KMS-11 (cell line): ENCODE measurements around the gene KRTAP10-8.

Experiments
- H2AFZ ChIP-seq: fragments of 200-600 bp; sonication (generic); 2 replicates; pipeline ENCODE4 v1.6.1; 2016; ENCODE audit warnings: antibody characterized with exemption, mixed run types, low read depth
- H3K27ac ChIP-seq: fragments of 200-600 bp; sonication (generic); 2 replicates; pipeline ENCODE4 v1.6.1; 2016; ENCODE audit warnings: mild to moderate bottlenecking, mixed run types
- H3K27me3 ChIP-seq: fragments of 200-600 bp; sonication (generic); 2 replicates; pipeline ENCODE4 v1.6.1; 2017; ENCODE audit warnings: mild to moderate bottlenecking, low read depth, mixed run types, moderate library complexity; ENCODE audit not compliant: insufficient read depth
- H3K36me3 ChIP-seq: fragments of 200-600 bp; sonication (generic); 2 replicates; pipeline ENCODE4 v1.6.1; 2017; ENCODE audit warnings: mild to moderate bottlenecking, mixed run types; ENCODE audit not compliant: insufficient read depth
- H3K4me1 ChIP-seq: fragments of 200-600 bp; sonication (generic); 2 replicates; pipeline ENCODE4 v1.6.1; 2016; ENCODE audit warnings: mild to moderate bottlenecking, low read depth, mixed run types; ENCODE audit not compliant: poor library complexity, severe bottlenecking
- H3K4me2 ChIP-seq: fragments of 200-600 bp; sonication (generic); 2 replicates; pipeline ENCODE4 v1.7.0; 2016; ENCODE audit warnings: mild to moderate bottlenecking, mixed run types
- H3K4me3 ChIP-seq: fragments of 200-600 bp; sonication (generic); IDR thresholded peaks from 2 replicates; pipeline ENCODE4 v1.6.1; 2017; ENCODE audit warnings: low read depth, low read length, mixed read lengths; ENCODE audit not compliant: insufficient read depth
- H3K79me2 ChIP-seq: fragments of 200-600 bp; sonication (generic); 2 replicates; pipeline ENCODE4 v1.6.1; 2016; ENCODE audit warnings: low read depth, mixed run types; ENCODE audit not compliant: insufficient read depth
- H3K9ac ChIP-seq: fragments of 200-600 bp; sonication (generic); 2 replicates; pipeline ENCODE4 v1.6.1; 2016; ENCODE audit warnings: mild to moderate bottlenecking, mixed run types
- H4K20me1 ChIP-seq: fragments of 200-600 bp; sonication (generic); 2 replicates; pipeline ENCODE4 v1.6.1; 2016; ENCODE audit warnings: mild to moderate bottlenecking, mixed run types; ENCODE audit not compliant: insufficient read depth
- CTCF ChIP-seq: fragments of 200-600 bp; sonication (generic); conservative IDR thresholded peaks from 2 replicates; pipeline ENCODE4 v1.6.1; 2017; ENCODE audit warnings: low read depth, mild to moderate bottlenecking, antibody characterized with exemption, low read length, moderate library complexity, mixed read lengths

KRTAP10-8 gene

GRCh38 chr21:44618909-44619308 is 7.0 kb downstream of the KRTAP10-8 start:
- H3K36me3 ChIP-seq: no peaks in the 10 kb centered on the region
- peaks cover 36% of the 10 kb centered on the region for H3K27me3 ChIP-seq
- H3K4me1 ChIP-seq: no peaks in the 10 kb centered on the region
- H3K79me2 ChIP-seq: no peaks in the 10 kb centered on the region
- H3K27ac ChIP-seq: no peak overlapping the region
- no peaks in the 10 kb centered on the region for H4K20me1 ChIP-seq
- no peak overlapping the region for H3K4me3 ChIP-seq
- no peak for TF ChIP-seq CTCF
- no peak overlapping the region for H3K9ac ChIP-seq
- H2AFZ ChIP-seq: no peak overlapping the region
- H3K4me2 ChIP-seq: no peak overlapping the region

DNA sequence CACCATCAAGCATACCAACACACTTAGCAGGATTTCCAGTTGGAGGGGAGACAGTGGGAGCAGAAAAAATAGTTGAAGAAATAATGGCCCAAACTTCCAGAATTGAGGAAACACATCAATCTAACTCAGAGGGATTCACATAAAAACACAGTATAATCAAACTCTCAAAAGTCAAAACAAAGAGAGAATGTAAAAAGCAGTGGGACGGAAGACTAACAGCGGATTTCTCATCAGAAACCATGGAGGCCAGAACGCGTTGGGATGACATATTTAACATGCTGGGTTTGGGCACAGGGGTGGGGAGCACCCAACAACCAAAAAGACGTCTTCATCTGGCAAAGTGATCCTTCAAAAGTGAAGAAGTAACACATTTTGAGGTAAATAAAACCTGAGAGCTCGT is 8.0 kb downstream of the KRTAP10-8 start:
- no peak overlapping the region for H3K9ac ChIP-seq
- H2AFZ ChIP-seq: no peak overlapping the region
- H3K4me1 ChIP-seq: no peaks in the 10 kb centered on the region
- no peak overlapping the region for H3K4me2 ChIP-seq
- H3K36me3 ChIP-seq: no peaks in the 10 kb centered on the region
- no peaks in the 10 kb centered on the region for H3K79me2 ChIP-seq
- no peak overlapping the region for H3K27ac ChIP-seq
- no peak for TF ChIP-seq CTCF
- H3K27me3 ChIP-seq: peaks cover 33% of the 10 kb centered on the region
- no peaks in the 10 kb centered on the region for H4K20me1 ChIP-seq
- no peak overlapping the region for H3K4me3 ChIP-seq

- no peak for TF ChIP-seq CTCF
- Histone ChIP-seq H3K27ac (no peak overlapping the region), H3K79me2 (no peaks in the 10 kb centered on the region), H4K20me1 (no peaks in the 10 kb centered on the region), H3K36me3 (no peaks in the 10 kb centered on the region), H3K4me3 (no peak overlapping the region), H3K4me2 (no peak overlapping the region), H3K4me1 (no peaks in the 10 kb centered on the region), H3K27me3 (peaks cover 24% of the 10 kb centered on the region), H2AFZ (no peak overlapping the region), H3K9ac (no peak overlapping the region)
Measured at GRCh38 chr21:44623575-44623974, 11.7 kb downstream of the KRTAP10-8 start.

- H3K4me1 ChIP-seq: no peaks in the 10 kb centered on the region
- peaks cover 18% of the 10 kb centered on the region for H3K27me3 ChIP-seq
- no peaks in the 10 kb centered on the region for H4K20me1 ChIP-seq
- no peaks in the 10 kb centered on the region for H3K36me3 ChIP-seq
- H3K9ac ChIP-seq: no peak overlapping the region
- no peak for TF ChIP-seq CTCF
- no peak overlapping the region for H3K4me3 ChIP-seq
- H2AFZ ChIP-seq: no peak overlapping the region
- no peak overlapping the region for H3K4me2 ChIP-seq
- no peaks in the 10 kb centered on the region for H3K79me2 ChIP-seq
- H3K27ac ChIP-seq: no peak overlapping the region
Measured at GRCh38 chr21:44625756-44626155, 13.9 kb downstream of the KRTAP10-8 start.

- Histone ChIP-seq H3K36me3 (no peaks in the 10 kb centered on the region), H3K9ac (no peak overlapping the region), H3K27ac (no peak overlapping the region), H3K27me3 (peaks cover 14% of the 10 kb centered on the region), H3K79me2 (no peaks in the 10 kb centered on the region), H3K4me1 (no peaks in the 10 kb centered on the region), H4K20me1 (no peaks in the 10 kb centered on the region), H3K4me3 (no peak overlapping the region), H2AFZ (no peak overlapping the region), H3K4me2 (no peak overlapping the region)
- TF ChIP-seq CTCF: no peak
Measured at GRCh38 chr21:44626262-44626661, 14.4 kb downstream of the KRTAP10-8 start.
